GM10248 (cell line): ENCODE data around the gene EEF1A2.

Experiments
- CTCF ChIA-PET: fragments of 300-600 bp; sonication (Branson Sonifier 250); formaldehyde crosslinking; extraction: SDS; loops from one replicate; lab custom pipeline; 2021; ENCODE audit warnings: antibody characterized with exemption; lab: Yijun Ruan, JAX
- POLR2A ChIA-PET: fragments of 350-650 bp; sonication (Branson Sonifier 250); formaldehyde crosslinking; extraction: SDS; loops from one replicate; lab custom pipeline; 2020; ENCODE audit warnings: antibody characterized with exemption; lab: Yijun Ruan, JAX
- DNase-seq: peaks from one replicate; pipeline ENCODE4 v3.0.0; 2012; ENCODE audit errors: extremely low spot score
- CTCF ChIP-seq: IDR thresholded peaks from 2 replicates; pipeline ENCODE4 v1.5.1; 2012; ENCODE audit warnings: mild to moderate bottlenecking, low read depth; ENCODE audit errors: extremely low read depth, missing control alignments, control extremely low read depth

The EEF1A2 gene

GRCh38 chr20:63465380-63466249 is 33.3 kb downstream of the EEF1A2 start:
- TF ChIP-seq CTCF: no peak
- ChIA-PET CTCF (interaction anchor here (1.5 to 1.6 kb wide), 2 partner anchors 24 to 31 kb away, joined by 3 read pairs; no protein-coding TSS in a partner anchor), POLR2A (no interaction called here)
- DNase-seq: no peak

GRCh38 chr20:63464289-63464635 is 34.6 kb downstream of the EEF1A2 start:
- no peak for DNase-seq
- ChIA-PET CTCF (interaction anchor here (1.0 to 1.6 kb wide), 3 partner anchors 20 to 29 kb away, joined by 3 read pairs; no protein-coding TSS in a partner anchor), POLR2A (interaction anchor here (1.0 kb wide), 1 partner anchor 19 kb away, joined by 3 read pairs; no protein-coding TSS in a partner anchor)
- TF ChIP-seq CTCF: no peak

GRCh38 chr20:63463400-63464288 is 35.2 kb downstream of the EEF1A2 start:
- CTCF ChIA-PET: interaction anchor here (1.0 to 1.6 kb wide), 3 partner anchors 21 to 29 kb away, joined by 3 read pairs; no protein-coding TSS in a partner anchor
- no peak for TF ChIP-seq CTCF
- POLR2A ChIA-PET: interaction anchor here (1.0 kb wide), 1 partner anchor 18 kb away, joined by 3 read pairs; no protein-coding TSS in a partner anchor
- no peak for DNase-seq

GRCh38 chr20:63462244-63462643 is 36.6 kb downstream of the EEF1A2 start:
- CTCF ChIA-PET: no interaction called here
- TF ChIP-seq CTCF: no peak

GRCh38 chr20:63461104-63461763 is 37.6 kb downstream of the EEF1A2 start:
- no peak for TF ChIP-seq CTCF
- no peak for DNase-seq
- ChIA-PET CTCF (no interaction called here), POLR2A (no interaction called here)

More at GRCh38 chr20:63462244-63462643, 36.6 kb downstream of the EEF1A2 start:
- no peak for DNase-seq
- POLR2A ChIA-PET: no interaction called here

GRCh38 chr20:63459070-63459380 is 39.9 kb downstream of the EEF1A2 start:
- CTCF ChIA-PET: no interaction called here

More at GRCh38 chr20:63459070-63459380, 39.9 kb downstream of the EEF1A2 start:
- TF ChIP-seq CTCF: no peak
- no peak for DNase-seq
- POLR2A ChIA-PET: no interaction called here
